Measurements from ENCODE around the gene RPTOR.

RPTOR gene

DNA sequence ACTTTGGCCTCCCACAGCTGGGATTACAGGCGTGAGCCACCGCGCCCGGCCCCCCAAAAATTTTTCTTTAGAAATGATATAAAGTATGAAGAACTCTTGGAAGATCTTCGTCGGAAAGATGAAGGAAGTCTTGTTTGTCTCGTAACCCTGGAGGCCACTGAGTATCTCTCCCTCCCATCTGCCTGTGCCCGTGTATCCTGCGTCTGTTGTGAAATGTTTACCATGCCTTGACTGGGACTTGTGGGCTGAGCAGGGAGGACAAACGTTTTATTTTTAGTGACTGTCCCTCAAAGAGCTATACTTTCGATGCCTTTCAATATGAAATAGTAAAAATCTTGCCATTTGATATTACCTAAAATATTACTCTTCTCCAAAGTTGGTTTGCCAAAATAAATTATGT lies 121.2 kb downstream of the RPTOR start:
- TF ChIP-seq ZNF8 (CRISPR knock-in tag; IDR thresholded peaks at IDR 0.05) (no peak), SNAI2 (CRISPR knock-in tag; IDR thresholded peaks at IDR 0.05) (no peak), ZFP3 (CRISPR knock-in tag; IDR thresholded peaks at IDR 0.05) (no peak), ZFP30 (CRISPR knock-in tag; IDR thresholded peaks at IDR 0.05) (no peak), CSDC2 (CRISPR knock-in tag; IDR thresholded peaks at IDR 0.05) (no peak), ISL1 (CRISPR knock-in tag; IDR thresholded peaks at IDR 0.05) (no peak), BACH2 (CRISPR knock-in tag; IDR thresholded peaks at IDR 0.05; ENCODE audit: borderline replicate concordance) (no peak), POU6F1 (CRISPR knock-in tag; IDR thresholded peaks at IDR 0.05; ENCODE audit: borderline replicate concordance, low read depth) (no peak), ARNTL (CRISPR knock-in tag; IDR thresholded peaks at IDR 0.05; ENCODE audit: borderline replicate concordance, low read depth) (no peak), CREB5 (CRISPR knock-in tag; IDR thresholded peaks at IDR 0.05; ENCODE audit: low read depth) (no peak), OSR1 (CRISPR knock-in tag; IDR thresholded peaks at IDR 0.05) (no peak), TSHZ2 (CRISPR knock-in tag; IDR thresholded peaks at IDR 0.05) (no peak), TCF4 (CRISPR knock-in tag; IDR thresholded peaks at IDR 0.05; ENCODE audit: borderline replicate concordance) (no peak), TOX (CRISPR knock-in tag; IDR thresholded peaks at IDR 0.05; ENCODE audit: borderline replicate concordance) (no peak), RARB (CRISPR knock-in tag; IDR thresholded peaks at IDR 0.05) (no peak), ZC3H10 (CRISPR knock-in tag; IDR thresholded peaks at IDR 0.05) (no peak), ESRRG (CRISPR knock-in tag; IDR thresholded peaks at IDR 0.05) (no peak)
- TF ChIP-seq, protein P1, sequence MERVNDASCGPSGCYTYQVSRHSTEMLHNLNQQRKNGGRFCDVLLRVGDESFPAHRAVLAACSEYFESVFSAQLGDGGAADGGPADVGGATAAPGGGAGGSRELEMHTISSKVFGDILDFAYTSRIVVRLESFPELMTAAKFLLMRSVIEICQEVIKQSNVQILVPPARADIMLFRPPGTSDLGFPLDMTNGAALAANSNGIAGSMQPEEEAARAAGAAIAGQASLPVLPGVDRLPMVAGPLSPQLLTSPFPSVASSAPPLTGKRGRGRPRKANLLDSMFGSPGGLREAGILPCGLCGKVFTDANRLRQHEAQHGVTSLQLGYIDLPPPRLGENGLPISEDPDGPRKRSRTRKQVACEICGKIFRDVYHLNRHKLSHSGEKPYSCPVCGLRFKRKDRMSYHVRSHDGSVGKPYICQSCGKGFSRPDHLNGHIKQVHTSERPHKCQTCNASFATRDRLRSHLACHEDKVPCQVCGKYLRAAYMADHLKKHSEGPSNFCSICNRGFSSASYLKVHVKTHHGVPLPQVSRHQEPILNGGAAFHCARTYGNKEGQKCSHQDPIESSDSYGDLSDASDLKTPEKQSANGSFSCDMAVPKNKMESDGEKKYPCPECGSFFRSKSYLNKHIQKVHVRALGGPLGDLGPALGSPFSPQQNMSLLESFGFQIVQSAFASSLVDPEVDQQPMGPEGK (CRISPR knock-in tag; IDR thresholded peaks at IDR 0.05; ENCODE audit: borderline replicate concordance), result no peak
- TF ChIP-seq, protein P2, sequence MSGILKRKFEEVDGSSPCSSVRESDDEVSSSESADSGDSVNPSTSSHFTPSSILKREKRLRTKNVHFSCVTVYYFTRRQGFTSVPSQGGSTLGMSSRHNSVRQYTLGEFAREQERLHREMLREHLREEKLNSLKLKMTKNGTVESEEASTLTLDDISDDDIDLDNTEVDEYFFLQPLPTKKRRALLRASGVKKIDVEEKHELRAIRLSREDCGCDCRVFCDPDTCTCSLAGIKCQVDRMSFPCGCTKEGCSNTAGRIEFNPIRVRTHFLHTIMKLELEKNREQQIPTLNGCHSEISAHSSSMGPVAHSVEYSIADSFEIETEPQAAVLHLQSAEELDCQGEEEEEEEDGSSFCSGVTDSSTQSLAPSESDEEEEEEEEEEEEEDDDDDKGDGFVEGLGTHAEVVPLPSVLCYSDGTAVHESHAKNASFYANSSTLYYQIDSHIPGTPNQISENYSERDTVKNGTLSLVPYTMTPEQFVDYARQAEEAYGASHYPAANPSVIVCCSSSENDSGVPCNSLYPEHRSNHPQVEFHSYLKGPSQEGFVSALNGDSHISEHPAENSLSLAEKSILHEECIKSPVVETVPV (CRISPR knock-in tag; IDR thresholded peaks at IDR 0.05), result no peak
- no peak for ATAC-seq

DNA sequence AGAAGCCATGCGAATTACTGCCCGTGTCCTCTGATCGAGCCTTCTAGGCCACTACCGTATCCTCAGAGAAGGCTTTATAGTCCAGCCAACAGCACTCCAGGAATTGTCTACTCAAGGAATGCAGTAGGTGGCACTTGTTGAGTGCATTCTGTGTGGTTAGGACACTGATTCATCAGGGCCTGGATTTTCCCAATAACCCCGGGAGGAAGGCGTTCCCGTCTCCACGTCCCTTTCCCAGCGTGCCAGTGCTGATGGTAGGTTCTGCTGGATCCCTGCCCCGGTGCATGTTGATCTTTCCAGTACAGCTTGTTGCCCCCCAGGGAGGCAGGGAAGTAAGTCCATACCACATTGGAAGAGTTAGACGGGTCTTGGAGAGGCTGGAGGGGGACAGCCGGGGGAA lies 122.2 kb downstream of the RPTOR start:
- TF ChIP-seq ISL1 (CRISPR knock-in tag; IDR thresholded peaks at IDR 0.05) (no peak), ZFP3 (CRISPR knock-in tag; IDR thresholded peaks at IDR 0.05) (no peak), POU6F1 (CRISPR knock-in tag; IDR thresholded peaks at IDR 0.05; ENCODE audit: borderline replicate concordance, low read depth) (no peak), CREB5 (CRISPR knock-in tag; IDR thresholded peaks at IDR 0.05; ENCODE audit: low read depth) (no peak), TCF4 (CRISPR knock-in tag; IDR thresholded peaks at IDR 0.05; ENCODE audit: borderline replicate concordance) (no peak)
- TF ChIP-seq, protein P1 (CRISPR knock-in tag; IDR thresholded peaks at IDR 0.05; ENCODE audit: borderline replicate concordance), result no peak
- ATAC-seq, result no peak

Measured in SK-N-SH treated with all-trans-retinoic acid at 6 μM for 48 hours (cell line).